Measurements from ENCODE around the gene COPA.

Gene COPA

GRCh38 chr1:160277987-160278386 is 65.1 kb downstream of the COPA start:
- no peak for ATAC-seq
- TF ChIP-seq ISL1 (CRISPR knock-in tag; IDR thresholded peaks at IDR 0.05): no peak

GRCh38 chr1:160277330-160277729 is 65.7 kb downstream of the COPA start:
- no peak for TF ChIP-seq GLIS3 (CRISPR knock-in tag; IDR thresholded peaks at IDR 0.05)
- TF ChIP-seq TSHZ2 (CRISPR knock-in tag; IDR thresholded peaks at IDR 0.05): no peak
- TF ChIP-seq SNAI2 (CRISPR knock-in tag; IDR thresholded peaks at IDR 0.05): no peak
- no peak for TF ChIP-seq CSDC2 (CRISPR knock-in tag; IDR thresholded peaks at IDR 0.05)
- TF ChIP-seq RARB (CRISPR knock-in tag; IDR thresholded peaks at IDR 0.05): no peak
- TF ChIP-seq CSRNP3 (CRISPR knock-in tag; IDR thresholded peaks at IDR 0.05): no peak
- no peak for TF ChIP-seq ZNF70 (CRISPR knock-in tag; IDR thresholded peaks at IDR 0.05)
- no peak for TF ChIP-seq ZNF8 (CRISPR knock-in tag; IDR thresholded peaks at IDR 0.05)
- TF ChIP-seq ARNTL (CRISPR knock-in tag; IDR thresholded peaks at IDR 0.05; ENCODE audit: borderline replicate concordance, low read depth): no peak
- TF ChIP-seq ISL1 (CRISPR knock-in tag; IDR thresholded peaks at IDR 0.05): no peak
- no peak for TF ChIP-seq ZC3H10 (CRISPR knock-in tag; IDR thresholded peaks at IDR 0.05)
- ATAC-seq: no peak

- no peak for ATAC-seq
- TF ChIP-seq ZNF8 (CRISPR knock-in tag; IDR thresholded peaks at IDR 0.05) (no peak), ARNTL (CRISPR knock-in tag; IDR thresholded peaks at IDR 0.05; ENCODE audit: borderline replicate concordance, low read depth) (no peak), ZNF70 (CRISPR knock-in tag; IDR thresholded peaks at IDR 0.05) (no peak), ZNF565 (CRISPR knock-in tag; conservative IDR thresholded peaks at IDR 0.05; ENCODE audit: low read depth) (no peak), BACH2 (CRISPR knock-in tag; IDR thresholded peaks at IDR 0.05; ENCODE audit: borderline replicate concordance) (no peak)
These were observed 72.0 kb downstream of the COPA start for GRCh38 chr1:160271025-160271424.

GRCh38 chr1:160267284-160267991 is 75.6 kb downstream of the COPA start:
- no peak for ATAC-seq
- no peak for TF ChIP-seq CSRNP3 (CRISPR knock-in tag; IDR thresholded peaks at IDR 0.05)
- TF ChIP-seq TOX (CRISPR knock-in tag; IDR thresholded peaks at IDR 0.05; ENCODE audit: borderline replicate concordance): no peak
- TF ChIP-seq CREB5 (CRISPR knock-in tag; IDR thresholded peaks at IDR 0.05; ENCODE audit: low read depth): no peak
- no peak for TF ChIP-seq ESRRG (CRISPR knock-in tag; IDR thresholded peaks at IDR 0.05)
- no peak for TF ChIP-seq PPARA (CRISPR knock-in tag; IDR thresholded peaks at IDR 0.05; ENCODE audit: borderline replicate concordance)
- TF ChIP-seq ISL1 (CRISPR knock-in tag; IDR thresholded peaks at IDR 0.05): no peak
- TF ChIP-seq OSR1 (CRISPR knock-in tag; IDR thresholded peaks at IDR 0.05): no peak
- no peak for TF ChIP-seq ZFP3 (CRISPR knock-in tag; IDR thresholded peaks at IDR 0.05)

- no peak for ATAC-seq
- TF ChIP-seq CSDC2 (CRISPR knock-in tag; IDR thresholded peaks at IDR 0.05): no peak
- no peak for TF ChIP-seq ESRRG (CRISPR knock-in tag; IDR thresholded peaks at IDR 0.05)
- TF ChIP-seq CSRNP3 (CRISPR knock-in tag; IDR thresholded peaks at IDR 0.05): no peak
- TF ChIP-seq TOX (CRISPR knock-in tag; IDR thresholded peaks at IDR 0.05; ENCODE audit: borderline replicate concordance): no peak
- TF ChIP-seq PATZ1 (CRISPR knock-in tag; IDR thresholded peaks at IDR 0.05; ENCODE audit: borderline replicate concordance): no peak
- no peak for TF ChIP-seq GLIS3 (CRISPR knock-in tag; IDR thresholded peaks at IDR 0.05)
- TF ChIP-seq BACH2 (CRISPR knock-in tag; IDR thresholded peaks at IDR 0.05; ENCODE audit: borderline replicate concordance): no peak
- TF ChIP-seq PPARA (CRISPR knock-in tag; IDR thresholded peaks at IDR 0.05; ENCODE audit: borderline replicate concordance): no peak
- TF ChIP-seq OSR1 (CRISPR knock-in tag; IDR thresholded peaks at IDR 0.05): no peak
- no peak for TF ChIP-seq ARNTL (CRISPR knock-in tag; IDR thresholded peaks at IDR 0.05; ENCODE audit: borderline replicate concordance, low read depth)
- TF ChIP-seq CREB5 (CRISPR knock-in tag; IDR thresholded peaks at IDR 0.05; ENCODE audit: low read depth): no peak
- no peak for TF ChIP-seq ZNF565 (CRISPR knock-in tag; conservative IDR thresholded peaks at IDR 0.05; ENCODE audit: low read depth)
These were observed 78.2 kb downstream of the COPA start for GRCh38 chr1:160264795-160265307.
